Activated CD4-positive, alpha-beta T cell treated with anti-CD3 and anti-CD28 coated beads for 1 hour (primary cell): Measurements from ENCODE around the gene AVPR1A.
"Not testable (repeated sequence)": the region's sequence is repeated elsewhere in the genome, so short reads cannot be mapped to it uniquely, and the experiment has no call there.

Source experiments
- DNase-seq: peaks from one replicate; pipeline ENCODE4 v3.0.0-alpha.2; 2020

Gene AVPR1A

GRCh38 chr12:63150713-63151622 lies at the start of gene AVPR1A:
TSS of gene AVPR1A (minus strand) at chr12:63151201. CDS start at chr12:63150836, 365 bp downstream.
- DNase-seq, result no peak

- DNase-seq, result no peak
Measured at GRCh38 chr12:63196168-63196567, 45.2 kb upstream of the AVPR1A start.

- no peak for DNase-seq
Measured at GRCh38 chr12:63179224-63179623, 28.2 kb upstream of the AVPR1A start.

- DNase-seq, result no peak
Measured at GRCh38 chr12:63170321-63170720, 19.3 kb upstream of the AVPR1A start.

- DNase-seq, result not testable (repeated sequence)
Measured at GRCh38 chr12:63167741-63168140, 16.7 kb upstream of the AVPR1A start.

GRCh38 chr12:63164911-63165310 lies 13.9 kb upstream of the AVPR1A start:
- DNase-seq, result no peak

- no peak for DNase-seq
Measured at GRCh38 chr12:63163541-63163940, 12.5 kb upstream of the AVPR1A start.

GRCh38 chr12:63155375-63155774 lies 4.4 kb upstream of the AVPR1A start:
- DNase-seq, result no peak

- DNase-seq, result no peak
Measured at GRCh38 chr12:63154560-63154959, 3.6 kb upstream of the AVPR1A start.

- no peak for DNase-seq
Measured at GRCh38 chr12:63152321-63152700, 1.3 kb upstream of the AVPR1A start.

GRCh38 chr12:63151623-63152320 lies 771 bp upstream of the AVPR1A start:
- DNase-seq, result no peak

GRCh38 chr12:63149909-63150712 lies 890 bp downstream of the AVPR1A start:
- DNase-seq, result no peak

- no peak for DNase-seq
Measured at GRCh38 chr12:63144556-63144955, 6.4 kb downstream of the AVPR1A start.

- DNase-seq, result no peak
Measured at GRCh38 chr12:63138488-63138887, 12.5 kb downstream of the AVPR1A start.

- no peak for DNase-seq
Measured at GRCh38 chr12:63133981-63134380, 17.0 kb downstream of the AVPR1A start.

- DNase-seq, result no peak
Measured at GRCh38 chr12:63132201-63132600, 18.8 kb downstream of the AVPR1A start.

GRCh38 chr12:63129927-63130326 lies 21.1 kb downstream of the AVPR1A start:
- DNase-seq, result no peak

- no peak for DNase-seq
Measured at GRCh38 chr12:63124778-63125177, 26.2 kb downstream of the AVPR1A start.

GRCh38 chr12:63103494-63104131 lies 47.4 kb downstream of the AVPR1A start:
- no peak for DNase-seq

GRCh38 chr12:63101920-63102319 lies 49.1 kb downstream of the AVPR1A start:
- no peak for DNase-seq

GRCh38 chr12:63098851-63099250 lies 52.1 kb downstream of the AVPR1A start:
- no peak for DNase-seq

- DNase-seq, result no peak
Measured at GRCh38 chr12:63095369-63095980, 55.5 kb downstream of the AVPR1A start.
